ENCODE results near the gene HOXA3.

Gene HOXA3

GRCh38 chr7:27165089-27165995 is 13.0 kb upstream of the HOXA3 start, which contains the start of gene HOXA9:
Gene HOXA9, minus strand, starts transcription at chr7:27165537. Its CDS starts 80 bp downstream, at chr7:27165457.
- no peak for DNase-seq

GRCh38 chr7:27164367-27165088 is 12.1 kb upstream of the HOXA3 start:
- no peak for DNase-seq

- no peak for DNase-seq
Measured at GRCh38 chr7:27164045-27164366, 11.6 kb upstream of the HOXA3 start.

- no peak for DNase-seq
Measured at GRCh38 chr7:27163288-27164044, 11.1 kb upstream of the HOXA3 start.

- no peak for DNase-seq
Measured at GRCh38 chr7:27162561-27163287, 10.3 kb upstream of the HOXA3 start.

- DNase-seq: no peak
Measured at GRCh38 chr7:27161721-27162560, 9.6 kb upstream of the HOXA3 start.

GRCh38 chr7:27161214-27161720 is 8.9 kb upstream of the HOXA3 start:
- DNase-seq: no peak

- DNase-seq: peak; percentile 69
Measured at GRCh38 chr7:27160546-27161213, 8.3 kb upstream of the HOXA3 start.

- no peak for DNase-seq
Measured at GRCh38 chr7:27160145-27160545, 7.8 kb upstream of the HOXA3 start.

GRCh38 chr7:27159266-27160144 is 7.1 kb upstream of the HOXA3 start:
- no peak for DNase-seq

- no peak for DNase-seq
Measured at GRCh38 chr7:27158436-27159265, 6.3 kb upstream of the HOXA3 start.

- DNase-seq: no peak
Measured at GRCh38 chr7:27157702-27158431, 5.5 kb upstream of the HOXA3 start.

GRCh38 chr7:27156916-27157701 is 4.7 kb upstream of the HOXA3 start:
- no peak for DNase-seq

GRCh38 chr7:27156508-27156898 is 4.1 kb upstream of the HOXA3 start, which contains the start of gene HOXA7:
Gene HOXA7, minus strand, starts transcription at chr7:27156675. Its CDS starts 130 bp downstream, at chr7:27156545.
- DNase-seq: no peak

GRCh38 chr7:27155816-27156507 is 3.6 kb upstream of the HOXA3 start:
- DNase-seq: no peak

All from activated effector memory CD4-positive, alpha-beta T cell treated with Interleukin-2 at 50 U/mL for 16 hours (primary cell).